ENCODE data around the gene ABCC3. TPM values are rescaled to one million over a fixed set of nuclear protein-coding genes. Genes with fewer than 3 reads are reported as not detected.
A peak's percentile ranks its signal among the peaks of the same experiment; 100 is the strongest.

Gene ABCC3
- total and polyA plus RNA-seq, 9 of the 15 experiments (the other 6 are each of a cell fraction or from before 2014, with no cell fraction given), result 0.03 to 1.6 (median 0.42) TPM; not detected in 5

DNA sequence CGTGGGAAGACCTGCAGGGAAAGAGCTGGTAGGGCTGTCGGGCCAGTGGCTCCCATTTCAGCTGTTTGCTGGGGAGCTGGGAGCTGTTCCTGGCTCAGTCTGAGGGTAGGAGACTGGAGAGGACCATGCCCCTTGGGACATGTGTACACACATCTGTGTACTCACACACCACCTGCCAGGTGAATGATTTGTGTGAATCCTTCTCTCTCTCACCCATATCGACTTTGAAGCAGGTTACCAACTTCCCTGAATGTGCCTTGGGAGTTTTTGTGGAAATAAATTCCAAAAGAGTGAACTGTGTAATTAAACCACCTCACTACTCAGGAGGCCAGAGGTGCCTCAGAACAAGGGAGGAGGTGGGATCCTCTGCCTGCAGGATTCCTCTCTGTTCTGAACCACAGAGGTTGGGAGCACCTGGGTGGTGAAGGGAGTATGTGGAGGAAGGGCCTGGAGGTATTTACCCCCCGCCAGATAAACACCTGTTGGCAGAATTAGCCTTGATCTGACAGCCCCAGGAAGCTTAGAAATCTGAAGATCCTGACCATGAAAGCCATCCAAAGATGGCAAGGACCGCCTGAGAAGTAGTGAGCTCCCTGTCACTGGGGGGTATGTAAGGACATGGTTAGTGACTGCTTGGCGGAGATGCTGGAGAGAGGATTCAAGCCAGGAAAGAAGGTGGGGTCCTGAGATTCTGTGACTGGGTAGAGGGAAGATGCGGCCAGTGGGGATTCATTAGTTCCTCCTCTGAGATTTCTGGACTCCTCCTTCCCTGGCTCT is 3.3 kb downstream of the ABCC3 start:
- Histone ChIP-seq H2AFZ (ENCODE audit: low read depth, low read length) (no peak overlapping the region), H3K9me1 (ENCODE audit: control insufficient read depth, insufficient read depth, low read length) (no peaks in the 10 kb centered on the region), H3K36me3 (ENCODE audit: control insufficient read depth, insufficient read depth, low read length) (no peaks in the 10 kb centered on the region), H3K4me1 (replicated peaks in 1 of 2; ENCODE audit: control insufficient read depth in 2 of 2, insufficient read depth in 2 of 2, low read length in 2 of 2) (peaks cover 20 to 24% of the 10 kb centered on the region in 2 experiments), H3K4me3 (no peak overlapping the region), H3K79me2 (ENCODE audit: control insufficient read depth, insufficient read depth, low read length) (no peaks in the 10 kb centered on the region), H3K27me3 (ENCODE audit: control insufficient read depth in 2 of 2, insufficient read depth in 2 of 2, low read length in 2 of 2) (peaks cover 11 to 34% of the 10 kb centered on the region in 2 experiments; a peak in 4 of 5 replicates), H3K9me3 (replicated peaks; ENCODE audit: control insufficient read depth, insufficient read depth, low read depth, low read length) (no peaks in the 10 kb centered on the region), H3K9ac (ENCODE audit: insufficient read depth in 1 of 2, low read depth in 2 of 2, low read length in 2 of 2) (no peak overlapping the region), H3K4me2 (ENCODE audit: insufficient read depth, low read length) (no peak overlapping the region), H4K20me1 (replicated peaks; ENCODE audit: control insufficient read depth, insufficient read depth, low read length) (no peaks in the 10 kb centered on the region), H3K27ac (ENCODE audit: extremely low read depth, low read depth, low read length) (no peak overlapping the region)
- no peak for TF ChIP-seq RNF219 (CRISPR knock-in tag; IDR thresholded peaks at IDR 0.05)
- TF ChIP-seq KDM1A (IDR thresholded peaks at IDR 0.05), result peak in 1 of 2 experiments; percentile 21; a peak in 1 of 4 replicates
- FAIRE-seq (no peak), DNase-seq (ENCODE audit: extremely low read depth in 1 of 4, low spot score in 3 of 4) (no peak), ATAC-seq (no peak)
- in situ Hi-C loops (cut with MboI), result no loop called here
- ChIA-PET POLR2A (interaction anchor here (0.7 to 1.9 kb wide), 5 partner anchors 11 to 232 kb away, joined by 3 to 5 read pairs (median 3); no protein-coding TSS in a partner anchor), CTCF (ENCODE audit: low intra/inter-chr PET ratio) (no interaction called here)
- no TSS peak for BruUV-seq (replicated peaks)
- intact Hi-C loops (cut with micrococcal nuclease), result no loop called here
- WGBS (ENCODE audit: insufficient coverage, low coverage, missing lambda C conversion rate), result 8% methylated on average over 5 of the region's 7 CpGs
